Uterus (tissue), 4 donors: ENCODE measurements around the gene MLLT11. TPM values are rescaled to one million over a fixed set of nuclear protein-coding genes. Genes with fewer than 3 reads are reported as not detected.
"Not testable (repeated sequence)": the region's sequence is repeated elsewhere in the genome, so short reads cannot be mapped to it uniquely, and the experiment has no call there.

Source experiments
- DNase-seq, 2 donors: peaks; one replicate each; pipeline ENCODE4 v3.0.0-alpha.2; 2019 to 2020
- H3K27ac ChIP-seq, 2 donors: fragments of 200-600 bp; sonication (generic); 1 replicate in 1 of 2; 2 replicates in 1 of 2; pipeline ENCODE4 v1.5.1; 2016 to 2018
- H3K27me3 ChIP-seq, 2 donors: fragments of 200-600 bp; sonication (generic); one replicate each; pipeline ENCODE4 v1.5.1; 2018 to 2019; ENCODE audit warnings: control low read depth in 1 of 2
- H3K36me3 ChIP-seq, 2 donors: fragments of 200-600 bp; sonication (generic); one replicate each; pipeline ENCODE4 v1.5.1; 2019; ENCODE audit warnings: control low read depth in 1 of 2
- H3K4me1 ChIP-seq, 2 donors: fragments of 200-600 bp; sonication (generic); one replicate each; pipeline ENCODE4 v1.5.1; 2018 to 2019; ENCODE audit warnings: control low read depth in 1 of 2
- H3K4me3 ChIP-seq, 2 donors: fragments of 200-600 bp; sonication (generic); 1 replicate in 1 of 2; 2 replicates in 1 of 2; pipeline ENCODE4 v1.5.1; 2018 to 2019; ENCODE audit warnings: mild to moderate bottlenecking in 1 of 2
- H3K9me3 ChIP-seq, 2 donors: fragments of 200-600 bp; sonication (generic); one replicate each; pipeline ENCODE4 v1.5.1; 2019; ENCODE audit warnings: control low read depth in 1 of 2
- POLR2A ChIP-seq, 2 donors: fragments of 450-650 bp; IDR thresholded peaks; one replicate each; pipeline ENCODE4 v1.6.1; 2016; ENCODE audit warnings: antibody characterized with exemption in 2 of 2, mild to moderate bottlenecking in 1 of 2, moderate library complexity in 1 of 2
- intact Hi-C: fragments of 100-400 bp; cut with DNase I; formaldehyde crosslinking; loops from one replicate; pipeline ENCODE4 v1.15.1; 2023; ENCODE audit warnings: low total_unique reads
- total RNA-seq, 4 donors: library from RNA; depleted of rRNA in 3 of 4; stranded (reverse); fragments of >200 nt in 3 of 4; gene quantifications; one replicate each; pipeline versions ENCODE4 v1.1.0 to v1.2.4, GENCODE V29; 2014 to 2023
- TF ChIP-seq, protein P1 (sequence below), 4 experiments: fragments of 200-600 bp in 2 of 4; fragments of 450-650 bp in 2 of 4; sonication (generic) in 2 of 4; IDR thresholded peaks; one replicate each; pipeline ENCODE4 v1.5.1; 2016 to 2019; ENCODE audit warnings: antibody characterized with exemption in 4 of 4, mild to moderate bottlenecking in 2 of 4, moderate library complexity in 1 of 4
- donor health status: DM: yes; HTN: yes; CAD: no.

MLLT11 gene
- total RNA-seq, 4 donors from 2014 or later = 1.3 to 10.6 (median 5.6) TPM

DNA sequence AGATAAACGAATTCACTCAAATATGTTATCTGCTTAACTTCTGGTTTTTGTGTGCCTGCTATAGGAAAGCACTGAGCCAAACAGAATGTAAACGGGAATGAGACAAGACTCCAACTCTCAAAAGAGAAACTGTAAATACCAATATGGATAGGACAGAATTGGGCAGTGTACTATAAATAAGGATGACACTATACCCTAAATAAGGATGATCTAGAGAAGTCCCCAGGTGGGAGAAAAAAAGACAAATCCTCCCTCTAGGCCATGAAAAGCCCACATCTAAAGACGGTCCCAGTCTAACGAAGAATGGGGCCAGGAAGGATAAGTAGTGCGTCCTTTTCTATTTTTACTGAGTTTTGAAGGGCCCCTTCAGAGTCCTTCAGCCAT, 8.9 kb downstream of the MLLT11 start:
- no peak for DNase-seq
- H3K36me3 ChIP-seq = no peaks in the 10 kb centered on the region
- H3K4me3 ChIP-seq = no peak overlapping the region
- intact Hi-C loops = no loop called here
- peak overlapping the region; percentile 99 to 100 for H3K27ac ChIP-seq
- H3K27me3 ChIP-seq = no peaks in the 10 kb centered on the region
- no peaks in the 10 kb centered on the region for H3K4me1 ChIP-seq
- no peak for TF ChIP-seq POLR2A (IDR thresholded peaks at IDR 0.05)
- TF ChIP-seq, protein P1, sequence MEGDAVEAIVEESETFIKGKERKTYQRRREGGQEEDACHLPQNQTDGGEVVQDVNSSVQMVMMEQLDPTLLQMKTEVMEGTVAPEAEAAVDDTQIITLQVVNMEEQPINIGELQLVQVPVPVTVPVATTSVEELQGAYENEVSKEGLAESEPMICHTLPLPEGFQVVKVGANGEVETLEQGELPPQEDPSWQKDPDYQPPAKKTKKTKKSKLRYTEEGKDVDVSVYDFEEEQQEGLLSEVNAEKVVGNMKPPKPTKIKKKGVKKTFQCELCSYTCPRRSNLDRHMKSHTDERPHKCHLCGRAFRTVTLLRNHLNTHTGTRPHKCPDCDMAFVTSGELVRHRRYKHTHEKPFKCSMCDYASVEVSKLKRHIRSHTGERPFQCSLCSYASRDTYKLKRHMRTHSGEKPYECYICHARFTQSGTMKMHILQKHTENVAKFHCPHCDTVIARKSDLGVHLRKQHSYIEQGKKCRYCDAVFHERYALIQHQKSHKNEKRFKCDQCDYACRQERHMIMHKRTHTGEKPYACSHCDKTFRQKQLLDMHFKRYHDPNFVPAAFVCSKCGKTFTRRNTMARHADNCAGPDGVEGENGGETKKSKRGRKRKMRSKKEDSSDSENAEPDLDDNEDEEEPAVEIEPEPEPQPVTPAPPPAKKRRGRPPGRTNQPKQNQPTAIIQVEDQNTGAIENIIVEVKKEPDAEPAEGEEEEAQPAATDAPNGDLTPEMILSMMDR (IDR thresholded peaks at IDR 0.05) = no peak
- no peaks in the 10 kb centered on the region for H3K9me3 ChIP-seq

DNA sequence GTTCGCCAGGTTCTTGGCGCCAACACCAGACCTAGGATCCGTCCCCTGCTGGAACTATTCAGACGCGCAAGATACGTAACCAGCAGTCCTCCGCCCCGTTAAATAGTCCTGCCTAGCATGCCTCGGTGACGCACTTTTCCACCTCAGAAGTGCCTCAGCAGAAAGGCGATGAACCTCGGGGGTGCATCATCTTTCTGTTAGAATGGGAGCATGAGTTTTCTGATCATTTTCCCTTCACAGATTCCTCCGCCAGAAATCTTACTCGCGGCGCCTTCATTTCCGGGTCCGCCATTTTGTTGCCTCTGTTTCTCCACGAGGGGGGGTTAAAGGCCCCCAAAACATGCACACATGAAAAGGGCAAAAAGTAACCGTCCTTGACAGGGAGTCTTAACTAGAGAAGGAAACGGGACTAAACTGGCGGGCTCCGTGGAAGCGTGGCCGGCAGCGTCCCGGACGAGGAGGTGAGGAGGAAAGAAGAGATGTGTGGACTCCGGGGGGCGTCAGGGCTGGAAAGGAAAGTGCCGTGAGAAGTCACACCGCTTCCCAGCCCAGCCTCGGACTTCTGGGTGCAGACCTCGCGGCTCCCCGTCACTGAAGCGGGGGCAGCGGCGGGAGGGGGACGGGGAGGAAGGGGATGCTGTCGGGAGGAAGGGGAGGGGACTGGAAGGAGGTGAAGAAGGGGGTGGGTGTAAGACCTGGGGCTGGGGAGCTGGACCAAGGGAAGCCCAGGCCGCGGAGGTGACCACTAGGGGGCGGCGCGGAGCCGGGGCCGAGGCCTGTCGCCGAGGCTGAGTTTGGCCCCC, 10.5 kb downstream of the MLLT11 start, which contains the start of gene GABPB2:
Gene GABPB2 (plus strand): TSS at position 288 of the 803 bp plus-strand sequence. CDS start 17,429 bp downstream, outside the sequence.
- intact Hi-C loops = no loop called here
- H3K4me1 ChIP-seq = no peaks in the 10 kb centered on the region
- no peaks in the 10 kb centered on the region for H3K9me3 ChIP-seq
- H3K27me3 ChIP-seq = no peaks in the 10 kb centered on the region
- peak in 1 of 2 donors; percentile 66 for TF ChIP-seq POLR2A (IDR thresholded peaks at IDR 0.05)
- TF ChIP-seq, protein P1 (IDR thresholded peaks at IDR 0.05) = peak; percentile 81 to 91 (median 87)
- H3K27ac ChIP-seq = peak within 1 kb of the TSS; percentile 99 to 100
- DNase-seq = peak; percentile 95 to 96
- peak within 1 kb of the TSS; percentile 70 to 98 for H3K4me3 ChIP-seq
- H3K36me3 ChIP-seq = no peaks in the 10 kb centered on the region

DNA sequence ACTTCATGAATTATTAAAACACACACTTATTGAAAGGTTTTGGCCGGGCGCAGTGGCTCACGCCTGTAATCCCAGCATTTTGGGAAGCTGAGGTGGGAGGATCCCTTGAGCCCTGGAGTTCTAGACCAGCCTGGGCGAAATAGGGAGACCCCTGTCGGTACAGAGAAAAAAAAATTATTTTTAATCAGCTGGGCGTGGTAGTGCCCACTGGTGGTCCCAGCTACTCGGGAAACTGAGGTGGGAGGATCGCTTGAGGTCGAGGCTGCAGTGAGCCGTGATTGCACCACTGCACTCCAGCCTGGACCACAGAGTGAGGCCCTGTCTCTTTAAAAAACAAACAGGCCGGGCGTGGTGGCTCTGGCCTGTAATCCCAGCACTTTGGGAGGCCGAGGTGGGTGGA, 12.0 kb downstream of the MLLT11 start:
- Histone ChIP-seq H3K27me3 (no peaks in the 10 kb centered on the region), H3K4me3 (no peak overlapping the region), H3K9me3 (no peaks in the 10 kb centered on the region), H3K27ac (peak overlapping the region in 1 of 2 donors; percentile 99), H3K4me1 (no peaks in the 10 kb centered on the region), H3K36me3 (no peaks in the 10 kb centered on the region)
- intact Hi-C loops = no loop called here
- TF ChIP-seq, protein P1 (IDR thresholded peaks at IDR 0.05) = no peak
- TF ChIP-seq POLR2A (IDR thresholded peaks at IDR 0.05) = no peak
- no peak for DNase-seq

DNA sequence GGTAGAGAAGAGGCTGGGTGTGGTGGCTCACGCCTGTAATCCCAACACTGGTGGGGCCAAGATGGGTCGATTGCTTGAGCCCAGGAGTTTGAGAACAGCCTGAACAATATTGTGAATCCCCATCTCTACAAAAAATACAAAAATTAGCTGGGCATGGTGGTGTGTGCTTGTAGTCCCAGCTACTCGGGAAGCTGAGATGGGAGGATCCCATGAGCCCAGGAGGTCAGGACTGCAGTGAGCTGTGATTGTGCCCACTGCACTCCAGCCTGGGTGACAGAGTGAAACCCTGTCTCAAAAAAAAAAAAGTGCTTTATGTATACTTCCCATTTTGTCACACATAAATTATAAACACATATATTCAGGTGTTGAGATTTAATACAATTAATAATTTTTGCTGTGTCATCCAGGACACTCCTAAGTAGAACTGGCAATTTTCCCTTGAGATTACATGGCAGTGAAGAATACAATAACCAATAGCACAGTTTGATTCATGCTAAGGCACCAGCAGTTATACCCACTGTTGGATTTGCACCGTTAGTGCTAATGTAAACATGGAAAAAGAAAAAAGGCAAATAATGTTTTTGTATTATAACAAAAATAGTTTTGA, 25.9 kb downstream of the MLLT11 start:
- no peak for DNase-seq
- H3K4me1 ChIP-seq = no peaks in the 10 kb centered on the region
- intact Hi-C loops = no loop called here
- no peak overlapping the region for H3K4me3 ChIP-seq
- no peaks in the 10 kb centered on the region for H3K9me3 ChIP-seq
- H3K27me3 ChIP-seq = no peaks in the 10 kb centered on the region
- TF ChIP-seq, protein P1 (IDR thresholded peaks at IDR 0.05) = no peak
- TF ChIP-seq POLR2A (IDR thresholded peaks at IDR 0.05) = no peak
- no peaks in the 10 kb centered on the region for H3K36me3 ChIP-seq
- no peak overlapping the region for H3K27ac ChIP-seq

DNA sequence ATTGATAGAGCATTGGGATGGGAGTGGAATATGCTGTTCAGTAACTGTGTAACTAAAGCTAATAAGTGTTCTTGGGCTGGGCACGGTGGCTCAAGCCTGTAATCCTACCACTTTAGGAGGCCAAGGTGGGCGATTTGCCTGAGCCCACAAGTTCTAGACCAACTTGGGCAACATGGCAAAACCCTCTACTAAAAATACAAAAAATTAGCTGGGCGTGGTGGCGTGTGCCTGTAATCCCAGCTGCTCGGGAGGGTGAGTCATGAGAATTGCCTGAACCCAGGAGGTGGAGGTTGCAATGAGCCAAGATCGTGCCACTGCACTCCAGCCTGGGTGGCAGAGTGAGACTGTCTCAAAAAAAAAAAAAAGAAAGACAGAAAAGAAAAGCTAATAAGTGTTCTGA, 37.2 kb downstream of the MLLT11 start:
- H3K9me3 ChIP-seq, intact Hi-C loops, H3K4me3 ChIP-seq, H3K27me3 ChIP-seq, H3K36me3 ChIP-seq, DNase-seq, H3K27ac ChIP-seq, H3K4me1 ChIP-seq: not testable (repeated sequence)
